A549 (cell line): Measurements from ENCODE around the gene SKIDA1.

Experiments
- BHLHE40 ChIP-seq: IDR thresholded peaks from 2 replicates; pipeline ENCODE4 v1.6.1; 2012; ENCODE audit warnings: low read depth, low read length, inconsistent platforms
- CBX8 ChIP-seq: fragments of 200-600 bp; sonication (generic); IDR thresholded peaks from 2 replicates; pipeline ENCODE4 v1.6.1; 2016
- CEBPB ChIP-seq, 2 experiments: fragments of >200 bp in 1 of 2; sonication (Bioruptor Twin) in 1 of 2; formaldehyde crosslinking in 1 of 2; IDR thresholded peaks; 2 replicates each; pipeline ENCODE4 v1.6.1; 2012 to 2016
- CHD2 ChIP-seq: fragments of 150-350 bp; IDR thresholded peaks from 2 replicates; pipeline ENCODE4 v1.6.1; 2014; ENCODE audit warnings: low read length; ENCODE audit not compliant: partially characterized antibody
- EP300 ChIP-seq, 2 experiments: fragments of >200 bp; sonication (Bioruptor Twin); formaldehyde crosslinking; IDR thresholded peaks; 2 replicates in 1 of 2; 3 replicates in 1 of 2; pipeline ENCODE4 v1.6.1; 2016 to 2017
- ESRRA ChIP-seq: fragments of 150-350 bp; IDR thresholded peaks from 2 replicates; pipeline ENCODE4 v1.6.1; 2014; ENCODE audit warnings: mild to moderate bottlenecking, low read length, borderline replicate concordance
- POLR2A ChIP-seq: IDR thresholded peaks from 2 replicates; pipeline ENCODE4 v1.6.1; 2012; ENCODE audit warnings: mild to moderate bottlenecking, low read length
- RAD21 ChIP-seq, 2 experiments: fragments of >200 bp in 1 of 2; sonication (Bioruptor Twin) in 1 of 2; formaldehyde crosslinking in 1 of 2; IDR thresholded peaks in 1 of 2; conservative IDR thresholded peaks in 1 of 2; 2 replicates in 1 of 2; 3 replicates in 1 of 2; pipeline ENCODE4 v1.6.1; 2012 to 2018; ENCODE audit warnings: inconsistent platforms in 1 of 2
- RCOR1 ChIP-seq: fragments of 150-350 bp; IDR thresholded peaks from 2 replicates; pipeline ENCODE4 v1.6.1; 2014; ENCODE audit warnings: antibody characterized with exemption, low read length, low read depth
- TF ChIP-seq, protein P1 (sequence below): fragments of >200 bp; sonication (Bioruptor Twin); formaldehyde crosslinking; IDR thresholded peaks from 3 replicates; pipeline ENCODE4 v1.5.1; 2016
- TF ChIP-seq, protein P2 (sequence below): fragments of 200-600 bp; sonication (generic); IDR thresholded peaks from 2 replicates; pipeline ENCODE4 v1.6.1; 2016; ENCODE audit warnings: antibody characterized with exemption, mild to moderate bottlenecking, moderate library complexity

DNA sequence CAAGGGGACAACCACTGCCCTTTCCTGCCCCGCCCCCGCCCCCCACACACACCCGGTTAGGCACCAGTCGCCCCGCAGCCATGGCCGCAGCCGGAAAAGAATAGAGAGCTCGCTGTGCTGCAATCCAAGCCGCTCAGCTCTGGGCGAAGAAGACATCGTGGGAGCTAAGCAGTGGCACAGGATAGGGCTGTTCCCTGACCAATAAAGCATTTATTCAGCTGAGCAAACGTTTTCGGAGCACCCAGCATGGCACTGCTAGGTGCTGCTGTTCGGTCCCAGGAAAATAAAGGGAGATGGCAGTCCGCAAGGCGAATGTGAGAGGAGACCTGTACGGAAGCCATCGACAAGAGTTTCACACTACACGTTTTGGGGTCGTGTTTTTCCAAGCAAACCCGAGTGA is 18.3 kb downstream of the SKIDA1 start:
- TF ChIP-seq ESRRA (no peak), POLR2A (no peak), CEBPB (IDR thresholded peaks at IDR 0.05) (no peak), EP300 (IDR thresholded peaks at IDR 0.05) (no peak), BHLHE40 (no peak), RAD21 (conservative IDR thresholded peaks at IDR 0.05 in 1 of 2, IDR thresholded peaks at IDR 0.05 in 1 of 2) (no peak), CBX8 (no peak), CHD2 (no peak), RCOR1 (no peak)
- TF ChIP-seq, protein P1, sequence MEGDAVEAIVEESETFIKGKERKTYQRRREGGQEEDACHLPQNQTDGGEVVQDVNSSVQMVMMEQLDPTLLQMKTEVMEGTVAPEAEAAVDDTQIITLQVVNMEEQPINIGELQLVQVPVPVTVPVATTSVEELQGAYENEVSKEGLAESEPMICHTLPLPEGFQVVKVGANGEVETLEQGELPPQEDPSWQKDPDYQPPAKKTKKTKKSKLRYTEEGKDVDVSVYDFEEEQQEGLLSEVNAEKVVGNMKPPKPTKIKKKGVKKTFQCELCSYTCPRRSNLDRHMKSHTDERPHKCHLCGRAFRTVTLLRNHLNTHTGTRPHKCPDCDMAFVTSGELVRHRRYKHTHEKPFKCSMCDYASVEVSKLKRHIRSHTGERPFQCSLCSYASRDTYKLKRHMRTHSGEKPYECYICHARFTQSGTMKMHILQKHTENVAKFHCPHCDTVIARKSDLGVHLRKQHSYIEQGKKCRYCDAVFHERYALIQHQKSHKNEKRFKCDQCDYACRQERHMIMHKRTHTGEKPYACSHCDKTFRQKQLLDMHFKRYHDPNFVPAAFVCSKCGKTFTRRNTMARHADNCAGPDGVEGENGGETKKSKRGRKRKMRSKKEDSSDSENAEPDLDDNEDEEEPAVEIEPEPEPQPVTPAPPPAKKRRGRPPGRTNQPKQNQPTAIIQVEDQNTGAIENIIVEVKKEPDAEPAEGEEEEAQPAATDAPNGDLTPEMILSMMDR: no peak
- TF ChIP-seq, protein P2, sequence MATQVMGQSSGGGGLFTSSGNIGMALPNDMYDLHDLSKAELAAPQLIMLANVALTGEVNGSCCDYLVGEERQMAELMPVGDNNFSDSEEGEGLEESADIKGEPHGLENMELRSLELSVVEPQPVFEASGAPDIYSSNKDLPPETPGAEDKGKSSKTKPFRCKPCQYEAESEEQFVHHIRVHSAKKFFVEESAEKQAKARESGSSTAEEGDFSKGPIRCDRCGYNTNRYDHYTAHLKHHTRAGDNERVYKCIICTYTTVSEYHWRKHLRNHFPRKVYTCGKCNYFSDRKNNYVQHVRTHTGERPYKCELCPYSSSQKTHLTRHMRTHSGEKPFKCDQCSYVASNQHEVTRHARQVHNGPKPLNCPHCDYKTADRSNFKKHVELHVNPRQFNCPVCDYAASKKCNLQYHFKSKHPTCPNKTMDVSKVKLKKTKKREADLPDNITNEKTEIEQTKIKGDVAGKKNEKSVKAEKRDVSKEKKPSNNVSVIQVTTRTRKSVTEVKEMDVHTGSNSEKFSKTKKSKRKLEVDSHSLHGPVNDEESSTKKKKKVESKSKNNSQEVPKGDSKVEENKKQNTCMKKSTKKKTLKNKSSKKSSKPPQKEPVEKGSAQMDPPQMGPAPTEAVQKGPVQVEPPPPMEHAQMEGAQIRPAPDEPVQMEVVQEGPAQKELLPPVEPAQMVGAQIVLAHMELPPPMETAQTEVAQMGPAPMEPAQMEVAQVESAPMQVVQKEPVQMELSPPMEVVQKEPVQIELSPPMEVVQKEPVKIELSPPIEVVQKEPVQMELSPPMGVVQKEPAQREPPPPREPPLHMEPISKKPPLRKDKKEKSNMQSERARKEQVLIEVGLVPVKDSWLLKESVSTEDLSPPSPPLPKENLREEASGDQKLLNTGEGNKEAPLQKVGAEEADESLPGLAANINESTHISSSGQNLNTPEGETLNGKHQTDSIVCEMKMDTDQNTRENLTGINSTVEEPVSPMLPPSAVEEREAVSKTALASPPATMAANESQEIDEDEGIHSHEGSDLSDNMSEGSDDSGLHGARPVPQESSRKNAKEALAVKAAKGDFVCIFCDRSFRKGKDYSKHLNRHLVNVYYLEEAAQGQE: no peak
